ENCODE data around the gene LY6G6F.

GRCh38 chr6:31722173-31722572 lies 15.5 kb downstream of the LY6G6F start:
- TF ChIP-seq EZH2 (IDR thresholded peaks at IDR 0.05; ENCODE audit: low read depth, unreplicated experiment), result no peak
- no peak for TF ChIP-seq EZH2phosphoT487 (IDR thresholded peaks at IDR 0.05; ENCODE audit: unreplicated experiment)
- TF ChIP-seq, protein P1, sequence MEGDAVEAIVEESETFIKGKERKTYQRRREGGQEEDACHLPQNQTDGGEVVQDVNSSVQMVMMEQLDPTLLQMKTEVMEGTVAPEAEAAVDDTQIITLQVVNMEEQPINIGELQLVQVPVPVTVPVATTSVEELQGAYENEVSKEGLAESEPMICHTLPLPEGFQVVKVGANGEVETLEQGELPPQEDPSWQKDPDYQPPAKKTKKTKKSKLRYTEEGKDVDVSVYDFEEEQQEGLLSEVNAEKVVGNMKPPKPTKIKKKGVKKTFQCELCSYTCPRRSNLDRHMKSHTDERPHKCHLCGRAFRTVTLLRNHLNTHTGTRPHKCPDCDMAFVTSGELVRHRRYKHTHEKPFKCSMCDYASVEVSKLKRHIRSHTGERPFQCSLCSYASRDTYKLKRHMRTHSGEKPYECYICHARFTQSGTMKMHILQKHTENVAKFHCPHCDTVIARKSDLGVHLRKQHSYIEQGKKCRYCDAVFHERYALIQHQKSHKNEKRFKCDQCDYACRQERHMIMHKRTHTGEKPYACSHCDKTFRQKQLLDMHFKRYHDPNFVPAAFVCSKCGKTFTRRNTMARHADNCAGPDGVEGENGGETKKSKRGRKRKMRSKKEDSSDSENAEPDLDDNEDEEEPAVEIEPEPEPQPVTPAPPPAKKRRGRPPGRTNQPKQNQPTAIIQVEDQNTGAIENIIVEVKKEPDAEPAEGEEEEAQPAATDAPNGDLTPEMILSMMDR (conservative IDR thresholded peaks at IDR 0.05; ENCODE audit: low read depth in 2 of 2), result no peak
